Measurements from ENCODE around the gene MYO3B.
"Not testable (repeated sequence)": the region's sequence is repeated elsewhere in the genome, so short reads cannot be mapped to it uniquely, and the experiment has no call there.

MYO3B gene

GRCh38 chr2:170255971-170256370, 78.0 kb downstream of the MYO3B start:
- no peak for DNase-seq (ENCODE audit: low read depth in 1 of 2, low spot score in 1 of 2)

- no peak for DNase-seq (ENCODE audit: low read depth in 1 of 2, low spot score in 1 of 2)
Observed at GRCh38 chr2:170258382-170258781, 80.4 kb downstream of the MYO3B start.

GRCh38 chr2:170260188-170260587, 82.2 kb downstream of the MYO3B start:
- DNase-seq (ENCODE audit: low read depth in 1 of 2, low spot score in 1 of 2), result no peak

GRCh38 chr2:170261566-170261965, 83.6 kb downstream of the MYO3B start:
- DNase-seq (ENCODE audit: low read depth in 1 of 2, low spot score in 1 of 2), result no peak

- DNase-seq (ENCODE audit: low read depth in 1 of 2, low spot score in 1 of 2), result no peak
Observed at GRCh38 chr2:170262343-170262742, 84.4 kb downstream of the MYO3B start.

GRCh38 chr2:170262806-170263205, 84.9 kb downstream of the MYO3B start:
- DNase-seq (ENCODE audit: low read depth in 1 of 2, low spot score in 1 of 2), result no peak

- DNase-seq (ENCODE audit: low read depth in 1 of 2, low spot score in 1 of 2), result not testable (repeated sequence)
Observed at GRCh38 chr2:170263728-170264521, 86.0 kb downstream of the MYO3B start.

GRCh38 chr2:170264522-170264860, 86.5 kb downstream of the MYO3B start:
- no peak for DNase-seq (ENCODE audit: low read depth in 1 of 2, low spot score in 1 of 2)

- DNase-seq (ENCODE audit: low read depth in 1 of 2, low spot score in 1 of 2), result no peak
Observed at GRCh38 chr2:170264865-170265264, 86.9 kb downstream of the MYO3B start.

- DNase-seq (ENCODE audit: low read depth in 1 of 2, low spot score in 1 of 2), result no peak
Observed at GRCh38 chr2:170265321-170265720, 87.4 kb downstream of the MYO3B start.

GRCh38 chr2:170266358-170266757, 88.4 kb downstream of the MYO3B start:
- DNase-seq (ENCODE audit: low read depth in 1 of 2, low spot score in 1 of 2), result no peak

GRCh38 chr2:170267071-170267470, 89.1 kb downstream of the MYO3B start:
- DNase-seq (ENCODE audit: low read depth in 1 of 2, low spot score in 1 of 2), result no peak

- DNase-seq (ENCODE audit: low read depth in 1 of 2, low spot score in 1 of 2), result no peak
Observed at GRCh38 chr2:170270278-170270864, 92.4 kb downstream of the MYO3B start.

- DNase-seq (ENCODE audit: low read depth in 1 of 2, low spot score in 1 of 2), result no peak
Observed at GRCh38 chr2:170271340-170271739, 93.4 kb downstream of the MYO3B start.

- DNase-seq (ENCODE audit: low read depth in 1 of 2, low spot score in 1 of 2), result no peak
Observed at GRCh38 chr2:170276056-170276455, 98.1 kb downstream of the MYO3B start.

- no peak for DNase-seq (ENCODE audit: low read depth in 1 of 2, low spot score in 1 of 2)
Observed at GRCh38 chr2:170276925-170277629, 99.1 kb downstream of the MYO3B start.

- DNase-seq (ENCODE audit: low read depth in 1 of 2, low spot score in 1 of 2), result no peak
Observed at GRCh38 chr2:170277951-170278350, 100.0 kb downstream of the MYO3B start.

GRCh38 chr2:170279615-170280014, 101.7 kb downstream of the MYO3B start:
- DNase-seq (ENCODE audit: low read depth in 1 of 2, low spot score in 1 of 2), result not testable (repeated sequence)

GRCh38 chr2:170282851-170283250, 104.9 kb downstream of the MYO3B start:
- no peak for DNase-seq (ENCODE audit: low read depth in 1 of 2, low spot score in 1 of 2)

GRCh38 chr2:170284205-170284604, 106.3 kb downstream of the MYO3B start:
- no peak for DNase-seq (ENCODE audit: low read depth in 1 of 2, low spot score in 1 of 2)

- DNase-seq (ENCODE audit: low read depth in 1 of 2, low spot score in 1 of 2), result no peak
Observed at GRCh38 chr2:170288859-170289258, 110.9 kb downstream of the MYO3B start.

GRCh38 chr2:170291474-170291873, 113.5 kb downstream of the MYO3B start:
- DNase-seq (ENCODE audit: low read depth in 1 of 2, low spot score in 1 of 2), result no peak

Data from stimulated activated CD4-positive, alpha-beta T cell treated with anti-CD3 and anti-CD28 coated beads, Interleukin-15, amount 100 ng/mL, for 1 hour (primary cell).